Measurements from ENCODE around the gene SETD9.

SETD9 gene

DNA sequence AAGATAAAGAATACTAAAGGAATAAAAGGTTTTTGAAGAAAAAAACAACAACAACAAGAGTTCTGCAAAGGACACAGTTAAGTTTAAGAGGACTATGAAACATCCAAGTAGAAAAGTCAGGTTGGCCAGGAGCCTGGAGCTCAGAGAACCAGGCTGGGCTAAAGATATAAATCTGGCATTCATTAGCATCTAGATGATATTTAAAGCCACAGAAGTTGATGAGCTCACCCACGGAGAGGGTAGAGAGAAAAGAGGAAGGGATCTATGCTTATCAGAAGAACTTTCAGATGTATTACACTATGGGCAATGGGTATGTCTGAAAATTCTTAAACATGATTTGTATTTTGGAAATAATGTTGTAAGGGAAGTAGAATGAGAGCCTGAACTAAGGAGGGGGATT, 32.6 kb downstream of the SETD9 start:
- DNase-seq, result no peak

DNA sequence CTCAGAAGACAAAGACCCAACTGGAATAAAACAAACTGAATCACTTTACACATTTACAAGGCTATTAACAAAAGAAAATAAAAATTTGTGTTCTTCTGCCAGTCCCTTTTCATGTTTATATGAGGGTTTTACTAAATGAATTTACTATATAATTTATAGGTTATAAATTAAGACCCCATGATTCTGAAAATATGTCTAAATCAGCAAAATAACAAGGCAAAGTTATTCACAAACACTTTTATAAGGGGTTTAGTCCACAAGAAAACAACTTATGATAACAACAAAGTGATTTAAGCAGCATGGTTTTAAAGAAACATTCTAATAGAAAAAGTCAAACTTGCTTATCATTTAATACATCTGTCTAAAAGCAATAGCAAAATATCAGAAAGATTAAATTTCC, 37.7 kb downstream of the SETD9 start:
- no peak for DNase-seq

DNA sequence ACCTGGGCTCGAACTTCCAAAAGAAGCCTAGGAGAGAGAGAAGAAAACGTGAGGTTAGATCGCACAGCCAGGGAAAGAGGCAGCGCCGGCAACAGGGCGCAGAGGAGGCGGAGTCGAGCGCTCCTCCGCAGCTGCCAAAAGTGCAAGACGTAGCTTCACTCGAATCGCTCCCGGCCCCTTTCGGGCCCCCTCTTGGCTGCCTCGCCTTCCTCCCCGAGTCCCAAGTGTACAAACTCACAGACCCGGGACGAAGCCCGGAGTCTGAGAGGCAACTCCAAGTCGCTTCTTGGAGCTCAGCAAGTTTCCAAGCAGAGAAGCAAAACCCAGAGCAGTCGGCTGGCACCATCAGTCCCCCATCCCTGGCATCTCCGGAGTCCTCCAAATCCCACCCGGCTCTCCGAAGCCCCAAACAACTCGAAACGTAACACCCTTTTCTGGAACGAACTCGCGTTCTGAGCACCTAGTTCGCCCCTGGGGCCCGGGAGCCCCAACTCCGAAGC, 41.3 kb downstream of the SETD9 start:
- peak; percentile 66 for DNase-seq

DNA sequence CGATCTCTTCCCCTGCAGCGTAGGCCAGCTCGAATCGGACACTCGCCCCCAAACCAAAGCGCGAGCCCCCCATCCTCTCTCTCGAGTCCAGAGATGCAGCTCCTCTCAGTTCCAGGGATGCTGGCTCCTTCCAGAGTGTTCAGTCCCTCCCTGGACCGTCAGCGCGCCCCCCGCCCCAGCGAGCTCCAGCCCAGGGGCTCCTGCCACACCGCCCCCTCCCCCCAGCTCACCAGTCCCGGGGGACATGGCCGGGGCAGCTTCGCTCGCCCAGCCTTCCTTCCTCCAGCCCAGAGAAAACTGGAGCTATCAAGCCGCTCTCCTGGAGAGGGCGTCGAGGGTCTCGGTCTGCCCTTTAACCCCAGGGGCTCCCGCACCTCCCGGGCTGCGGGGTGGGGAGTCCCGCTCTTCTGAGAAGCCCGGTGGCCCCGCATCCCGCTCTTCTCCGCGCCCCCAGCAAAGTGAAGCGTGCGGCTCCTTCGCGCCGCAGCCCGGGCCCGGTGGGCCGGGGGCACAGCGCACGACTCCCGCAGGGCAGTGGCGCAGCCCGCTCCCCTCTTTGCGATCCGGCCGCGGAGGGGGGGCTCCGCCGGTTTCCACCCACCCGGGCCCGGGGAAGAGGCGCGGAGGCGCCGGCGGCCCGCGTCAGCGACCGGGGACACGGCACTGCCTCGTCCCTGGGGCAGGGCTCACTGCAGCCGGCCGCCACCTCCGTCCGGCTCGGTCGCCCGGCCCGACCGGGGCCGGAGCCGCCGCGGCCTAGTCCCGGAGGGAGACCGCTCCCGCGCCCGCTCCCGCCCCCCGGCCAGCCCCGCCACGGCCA, 41.9 kb downstream of the SETD9 start:
- peak; percentile 24 for DNase-seq

DNA sequence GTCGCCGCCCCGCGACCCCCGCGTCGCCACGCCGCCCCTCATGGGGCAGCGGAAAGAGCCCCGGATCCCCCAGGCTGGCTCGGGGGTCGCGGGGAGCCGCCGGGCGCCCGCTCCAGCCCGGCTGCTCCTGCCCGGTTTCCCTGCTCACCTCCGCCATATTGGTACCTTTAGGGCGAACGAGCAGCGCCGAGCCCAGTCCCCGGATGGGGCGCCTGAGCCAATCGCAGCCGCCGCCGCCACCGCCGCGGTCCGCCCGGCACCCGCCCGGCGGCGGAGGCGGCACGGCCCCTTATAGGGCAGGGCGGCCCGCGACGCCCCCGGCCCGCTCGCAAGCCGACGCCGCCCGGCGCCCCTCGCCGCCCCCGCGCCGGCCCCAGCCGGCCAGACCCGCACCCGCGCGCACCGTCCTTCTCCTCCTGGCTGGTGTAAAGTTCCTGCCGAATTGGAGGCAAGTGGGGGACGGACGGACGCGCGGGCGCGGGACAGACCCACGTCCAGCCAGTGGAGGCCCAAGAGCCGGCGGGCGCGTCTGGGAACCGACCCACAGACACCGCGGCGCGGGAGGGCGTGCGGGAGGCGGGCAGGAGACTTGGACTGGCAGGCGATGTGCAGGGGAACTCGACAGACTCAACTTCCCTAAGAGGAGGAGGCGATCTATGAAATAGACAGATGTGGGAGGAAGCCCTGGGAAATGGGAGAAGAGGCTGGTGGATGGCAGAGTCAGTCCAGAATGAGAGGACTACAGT, 42.7 kb downstream of the SETD9 start, which contains the start of gene MIER3:
Gene MIER3, minus strand, starts transcription at position 178 of the 746 bp plus-strand sequence. Its CDS starts 21 bp downstream, at position 157.
- peak; percentile 88 for DNase-seq

DNA sequence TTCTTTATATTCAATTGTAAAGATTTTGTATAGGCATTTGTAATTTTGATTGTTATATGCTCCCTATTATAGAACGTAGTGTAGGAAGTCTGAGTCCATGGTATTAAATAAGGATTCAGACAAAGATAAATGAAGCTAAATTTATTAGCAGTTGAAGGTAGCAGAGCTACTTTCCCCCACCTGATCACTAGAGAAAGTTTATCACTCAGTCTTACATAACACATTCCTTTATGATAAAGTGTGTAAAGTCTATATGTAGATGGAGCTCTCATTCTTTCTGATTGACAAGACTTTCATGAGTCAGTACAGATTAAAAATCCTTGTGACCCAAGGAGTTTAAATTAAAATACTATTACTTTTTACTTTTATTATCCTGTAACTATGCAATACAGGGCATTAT, 44.9 kb downstream of the SETD9 start:
- DNase-seq, result no peak

DNA sequence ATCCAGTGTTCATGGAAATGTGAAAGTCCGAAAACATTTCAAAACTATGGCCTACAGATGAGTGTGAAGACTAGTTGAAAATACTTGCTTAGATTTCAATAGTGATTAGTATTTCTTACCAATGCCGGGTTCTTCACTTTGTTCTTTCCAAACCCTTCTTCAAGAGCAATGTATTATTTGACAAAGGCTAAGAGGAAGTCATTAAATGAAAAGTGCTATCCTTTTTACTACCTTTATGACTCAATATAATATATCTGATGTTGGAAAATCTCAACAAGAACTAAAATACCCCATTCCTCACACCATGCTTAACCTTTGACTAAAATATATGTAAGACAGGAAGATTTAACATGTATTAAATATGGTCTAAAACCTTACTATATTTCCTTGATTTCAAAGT, 49.2 kb downstream of the SETD9 start:
- DNase-seq, result no peak

DNA sequence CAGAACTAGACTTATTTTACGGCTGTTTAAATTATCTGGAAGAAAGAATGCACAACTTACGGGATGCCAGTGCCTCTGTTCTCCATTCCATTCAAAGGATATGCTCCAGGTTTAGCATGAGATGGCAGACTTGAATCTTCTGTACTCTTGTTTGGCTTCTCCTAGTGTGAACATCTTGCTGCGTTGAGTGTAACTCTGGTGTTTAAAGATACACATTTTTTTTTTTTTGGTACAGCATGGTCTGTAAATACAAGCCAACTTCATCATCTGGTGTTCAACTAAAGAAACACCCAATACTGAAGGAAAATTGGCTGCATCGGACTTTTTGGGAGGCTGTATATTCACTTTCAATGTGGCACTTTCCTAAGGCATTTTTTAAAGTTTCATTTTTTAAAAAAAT, 49.9 kb downstream of the SETD9 start:
- DNase-seq, result no peak

DNA sequence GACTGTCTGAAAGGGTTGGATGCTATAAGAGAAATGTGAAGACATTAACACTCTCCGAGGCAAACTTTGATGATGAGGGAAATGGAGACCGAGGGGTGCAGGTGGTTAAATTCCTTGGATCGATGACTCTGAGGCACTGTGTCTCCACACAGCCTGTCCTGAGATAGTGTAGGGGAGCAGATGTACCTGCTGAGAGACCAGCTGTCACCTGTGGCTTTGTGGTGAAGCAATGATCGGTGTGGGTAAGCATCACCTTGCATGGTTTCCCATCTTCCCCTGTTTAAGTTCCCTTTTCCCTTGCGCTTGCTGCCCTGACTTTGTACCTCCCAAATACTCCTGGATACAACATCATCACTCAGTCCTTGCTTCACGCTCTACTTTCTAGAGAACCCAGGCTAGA, 52.4 kb downstream of the SETD9 start:
- no peak for DNase-seq

DNA sequence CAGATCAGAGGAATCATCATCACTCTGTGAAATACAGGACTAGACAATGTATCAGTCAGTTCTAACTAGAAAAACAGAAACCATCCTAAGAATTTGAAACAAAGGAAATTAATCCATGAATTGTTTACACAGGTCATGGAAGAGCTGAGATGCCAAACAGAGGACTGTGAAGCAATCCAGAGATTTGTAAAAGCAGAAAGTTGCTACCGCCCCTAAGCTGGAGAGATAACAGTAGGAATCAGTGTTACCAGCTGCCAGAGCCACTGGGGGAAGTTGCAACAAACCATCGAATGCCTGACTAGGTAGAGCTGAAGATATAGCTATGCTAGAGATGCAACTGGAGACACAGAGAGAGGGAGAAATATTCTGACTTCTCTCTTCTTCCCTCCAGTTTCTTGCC, 52.9 kb downstream of the SETD9 start:
- no peak for DNase-seq

DNA sequence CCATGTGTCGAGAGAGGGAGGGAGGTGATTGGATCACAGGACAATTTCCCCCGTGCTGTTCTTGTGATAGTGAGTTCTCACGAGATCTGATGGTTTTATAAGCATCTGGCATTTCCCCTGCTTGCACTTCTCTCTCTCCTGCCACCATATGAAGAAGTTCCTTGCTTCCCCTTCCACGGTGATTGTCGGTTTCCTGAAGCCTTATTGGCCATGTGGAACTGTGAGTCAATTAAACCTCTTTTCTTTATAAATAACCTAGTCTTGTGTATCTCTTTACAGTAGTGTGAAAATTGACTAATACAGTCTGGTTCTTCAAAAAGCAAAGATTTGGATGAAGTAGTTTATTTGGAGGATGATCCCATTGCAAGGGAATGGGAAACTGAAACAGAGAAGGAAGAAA, 53.9 kb downstream of the SETD9 start:
- DNase-seq, result no peak

DNA sequence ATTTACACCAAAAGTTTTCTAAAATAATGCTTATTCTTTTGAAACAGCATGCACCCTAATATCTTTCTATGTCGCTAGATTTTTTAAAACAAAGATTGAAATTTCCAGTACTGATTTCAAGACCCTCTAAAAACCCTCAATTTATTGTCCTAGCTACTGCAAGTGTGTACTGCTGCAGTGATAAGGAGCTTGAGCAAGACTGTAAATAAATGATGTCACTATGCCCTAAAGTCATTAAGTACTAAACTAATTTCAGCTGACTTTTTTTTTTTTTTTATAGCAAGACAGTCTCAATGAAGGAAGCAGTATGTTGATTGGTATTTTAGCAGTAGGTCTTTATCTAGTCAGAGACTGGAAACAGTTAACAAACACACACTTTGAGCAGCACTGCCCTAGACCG, 54.8 kb downstream of the SETD9 start:
- no peak for DNase-seq

All from activated CD4-positive, alpha-beta T cell treated with anti-CD3 and anti-CD28 coated beads, Interleukin-10, Interleukin-2, amounts not matched to agents 100 ng/mL and 50 ng/mL, durations not matched to agents 16 hours and 8 hours (primary cell).